HK-2 (cell line): ENCODE measurements around the gene RPS6KA3.
A peak's percentile ranks its signal among the peaks of the same experiment; 100 is the strongest.
"Not testable (repeated sequence)": the region's sequence is repeated elsewhere in the genome, so short reads cannot be mapped to it uniquely, and the experiment has no call there.

Experiments
- DNase-seq: peaks from one replicate; pipeline ENCODE4 v3.0.0-alpha.2; 2018; ENCODE audit not compliant: unreplicated experiment

RPS6KA3 gene

DNA sequence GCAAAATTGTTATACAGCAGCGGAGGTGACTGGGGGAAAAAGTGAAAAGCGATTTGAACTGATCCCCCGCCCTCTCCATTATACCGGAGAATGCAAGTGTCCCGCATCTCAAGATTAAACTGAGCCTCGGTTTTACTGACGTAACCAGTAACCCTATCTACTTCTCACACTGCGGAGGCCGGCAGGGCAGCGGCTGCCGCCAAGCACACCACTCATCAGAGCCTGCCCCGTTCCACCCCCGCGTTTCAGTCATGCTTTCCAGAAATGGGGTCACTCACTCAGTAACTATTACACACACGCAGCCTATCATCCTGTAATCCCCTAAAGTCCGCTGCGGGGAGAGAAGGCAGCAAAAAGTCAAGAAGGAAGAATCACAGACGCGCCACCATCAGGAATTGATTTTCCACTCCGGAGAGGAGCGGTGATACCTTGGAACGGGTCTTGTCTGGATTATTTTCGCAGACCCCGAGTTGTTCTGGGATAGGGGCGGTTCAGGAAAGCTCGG, 1.4 kb downstream of the RPS6KA3 start:
- DNase-seq, result peak; percentile 62

DNA sequence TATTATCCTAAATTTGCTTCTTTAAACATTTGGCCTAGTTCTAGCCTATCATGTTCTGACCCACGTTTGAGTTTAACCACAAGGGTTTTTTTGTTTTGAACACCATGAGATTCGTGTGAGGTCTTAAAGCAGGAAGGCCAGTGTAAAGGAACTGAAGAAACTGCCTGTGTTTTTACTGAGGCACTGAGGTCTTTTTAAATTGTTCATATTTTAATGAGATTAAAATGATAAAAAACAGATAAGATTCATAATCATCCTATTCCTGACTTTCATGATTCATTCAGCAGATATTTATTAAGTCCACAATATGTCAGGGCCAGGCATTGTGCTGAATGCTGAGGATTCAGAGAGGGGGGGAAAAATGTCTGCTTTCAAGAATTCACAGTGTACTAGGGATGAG, 3.2 kb downstream of the RPS6KA3 start:
- DNase-seq, result no peak

GRCh38 chrX:20260885-20261284, 5.8 kb downstream of the RPS6KA3 start:
- no peak for DNase-seq

GRCh38 chrX:20254712-20255299, 11.9 kb downstream of the RPS6KA3 start:
- no peak for DNase-seq

- DNase-seq, result no peak
These were observed 13.5 kb downstream of the RPS6KA3 start for GRCh38 chrX:20253232-20253543.

- peak; percentile 63 for DNase-seq
These were observed 14.1 kb downstream of the RPS6KA3 start for GRCh38 chrX:20252381-20253231.

DNA sequence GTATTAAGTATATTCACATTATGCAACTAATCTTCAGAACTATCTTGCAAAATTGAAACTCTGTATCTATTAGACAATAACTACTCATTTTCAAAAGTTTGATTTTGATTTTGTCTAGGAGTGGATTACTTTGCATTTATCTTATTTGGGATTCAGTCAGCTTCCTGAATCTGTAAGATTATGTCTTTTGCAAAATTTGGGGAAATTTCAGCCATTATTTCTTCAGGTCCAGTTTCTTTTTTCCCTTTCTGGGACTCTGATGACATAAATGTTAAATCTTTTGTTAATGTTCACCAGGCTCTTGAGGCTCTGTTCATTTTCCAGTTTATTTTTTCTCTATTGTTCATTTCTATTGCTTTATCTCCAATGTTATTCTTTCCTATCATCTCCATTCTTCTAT, 15.0 kb downstream of the RPS6KA3 start:
- DNase-seq, result no peak

GRCh38 chrX:20250146-20250545, 16.6 kb downstream of the RPS6KA3 start:
- DNase-seq, result not testable (repeated sequence)

GRCh38 chrX:20248592-20249192, 18.0 kb downstream of the RPS6KA3 start:
- DNase-seq, result no peak

GRCh38 chrX:20244931-20245330, 21.8 kb downstream of the RPS6KA3 start:
- DNase-seq, result no peak

DNA sequence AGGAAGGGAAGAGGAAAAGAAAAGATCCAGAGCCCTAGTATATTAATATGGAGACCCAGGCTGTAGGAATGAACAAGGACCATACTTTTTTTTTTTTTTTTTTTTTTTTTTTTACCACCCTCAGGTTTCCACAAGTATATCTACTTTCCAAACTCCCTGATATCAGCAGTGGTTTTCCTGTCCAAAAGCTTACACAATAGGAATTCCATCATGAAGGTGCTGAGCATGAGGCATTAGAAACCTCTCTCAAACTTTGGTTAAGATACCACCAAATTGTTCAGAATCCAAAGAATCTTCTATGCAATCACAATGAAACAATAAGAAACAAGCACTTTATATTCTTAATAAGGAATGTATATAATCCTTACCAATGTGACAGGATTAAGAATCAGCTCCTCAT, 26.5 kb downstream of the RPS6KA3 start:
- DNase-seq, result no peak

DNA sequence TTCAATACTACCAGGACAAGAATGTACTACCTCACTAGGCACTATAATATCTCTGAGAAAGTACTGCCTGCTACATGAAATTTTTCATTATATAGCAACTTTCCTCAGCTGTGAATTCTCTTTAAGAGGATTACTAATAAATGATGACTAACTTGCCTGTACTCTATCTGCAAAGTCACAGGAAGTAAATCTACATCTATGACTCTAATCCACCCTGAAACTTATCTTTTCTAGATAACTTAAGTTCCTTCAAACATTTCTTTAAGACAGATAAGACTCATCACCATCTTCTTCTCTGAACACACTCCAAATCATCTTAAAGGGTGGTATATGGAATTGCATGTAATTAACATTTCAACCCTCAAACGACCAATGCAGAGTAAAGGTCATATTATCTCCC, 28.8 kb downstream of the RPS6KA3 start:
- DNase-seq, result no peak

GRCh38 chrX:20235755-20236154, 31.0 kb downstream of the RPS6KA3 start:
- DNase-seq, result no peak

DNA sequence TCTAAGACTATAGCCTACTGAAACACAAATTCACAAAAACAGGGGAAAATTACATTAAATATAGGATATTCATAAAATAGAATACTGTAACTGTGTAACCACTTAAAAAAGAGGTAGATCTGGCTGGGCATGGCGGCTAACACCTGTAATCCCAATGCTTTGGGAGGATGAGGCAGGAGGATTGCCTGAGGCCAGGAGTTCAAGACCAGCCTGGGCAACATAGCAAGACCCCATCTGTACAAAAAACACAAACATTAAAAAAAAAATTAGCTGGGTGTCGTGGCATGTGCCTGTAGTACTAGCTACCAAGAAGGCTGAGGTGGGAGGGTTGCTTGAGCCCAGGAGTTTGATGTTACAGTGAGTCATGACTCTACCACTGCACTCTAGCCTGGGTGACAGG, 33.4 kb downstream of the RPS6KA3 start:
- no peak for DNase-seq

- no peak for DNase-seq
These were observed 35.1 kb downstream of the RPS6KA3 start for GRCh38 chrX:20231598-20231997.

DNA sequence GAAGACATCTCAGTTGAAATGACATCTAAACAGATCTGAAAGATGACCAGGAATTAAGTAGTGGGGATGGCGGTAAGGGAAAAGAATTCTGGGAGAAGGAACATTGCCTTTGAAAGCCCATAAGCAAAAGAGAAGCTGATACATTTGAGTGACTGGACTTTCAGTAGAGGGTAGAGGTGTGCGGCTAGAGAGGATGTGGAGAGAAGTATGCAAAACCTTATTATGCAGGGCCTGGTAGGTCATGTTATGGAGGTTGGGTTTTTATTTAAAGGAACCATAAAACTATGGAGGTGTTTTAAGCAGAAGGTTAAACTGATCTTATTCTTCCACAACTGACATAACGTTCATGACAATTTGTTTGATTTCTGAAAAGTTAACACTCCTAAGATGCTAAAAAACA, 36.3 kb downstream of the RPS6KA3 start:
- no peak for DNase-seq

DNA sequence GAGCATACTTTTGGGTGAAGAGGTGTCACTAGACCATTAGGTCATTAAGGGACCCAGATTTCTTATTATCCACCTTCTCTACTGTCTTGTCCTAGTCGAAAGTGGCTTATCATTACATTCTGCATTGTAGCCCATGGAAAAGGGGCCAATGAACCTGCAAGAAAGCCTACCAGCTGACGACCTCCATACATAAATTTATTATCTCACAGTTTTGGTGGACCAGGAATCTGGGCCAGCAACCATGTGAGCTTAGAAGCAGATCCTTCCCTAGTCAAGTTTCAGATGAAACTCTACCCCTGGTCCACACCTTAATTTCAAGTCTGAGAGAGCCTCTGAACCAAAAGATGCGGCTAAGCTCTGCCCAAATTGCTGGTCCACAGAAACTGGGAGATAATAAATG, 37.6 kb downstream of the RPS6KA3 start:
- no peak for DNase-seq

- no peak for DNase-seq
These were observed 38.5 kb downstream of the RPS6KA3 start for GRCh38 chrX:20228245-20228644.

DNA sequence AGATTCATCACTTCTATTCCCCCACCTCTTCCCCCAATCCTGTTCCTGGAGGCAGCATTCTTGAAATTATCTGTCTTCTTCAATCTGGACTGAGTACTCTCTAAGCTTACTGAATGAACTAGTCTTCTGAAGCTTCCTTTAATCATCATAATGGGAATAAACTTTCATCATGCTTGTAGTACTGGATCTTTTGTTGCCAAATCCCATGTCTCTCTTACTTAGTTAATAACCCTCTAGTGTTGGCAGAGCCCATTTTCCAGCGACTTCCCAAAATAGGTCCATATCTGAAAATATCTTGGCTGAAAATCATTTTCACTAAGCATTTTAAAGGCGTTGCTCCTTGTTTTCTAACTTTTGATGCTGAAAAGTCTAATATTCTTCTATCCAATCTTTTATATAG, 39.6 kb downstream of the RPS6KA3 start:
- no peak for DNase-seq

GRCh38 chrX:20225488-20225833, 41.2 kb downstream of the RPS6KA3 start:
- no peak for DNase-seq

- DNase-seq, result no peak
These were observed 41.8 kb downstream of the RPS6KA3 start for GRCh38 chrX:20224814-20225487.

DNA sequence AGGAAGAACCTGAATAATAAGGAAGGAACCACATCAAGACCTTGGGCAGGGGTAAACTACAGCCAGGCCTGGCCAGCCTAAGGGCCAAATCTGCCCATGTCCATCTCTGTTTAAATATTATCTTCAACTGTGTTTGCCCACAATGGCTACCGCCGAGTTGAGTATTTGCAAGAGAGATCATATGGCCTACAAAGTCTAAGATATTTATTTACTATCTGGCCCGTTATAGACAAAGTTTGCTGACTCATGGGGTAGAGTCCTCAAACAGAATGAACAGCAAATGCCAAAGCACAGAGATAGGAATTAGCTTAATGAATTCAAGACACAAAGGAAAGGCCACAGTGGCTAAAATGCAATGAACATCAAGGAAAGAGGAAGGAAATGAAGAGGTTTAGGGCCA, 44.8 kb downstream of the RPS6KA3 start:
- DNase-seq, result no peak
